HG03139 (cell line): Measurements from ENCODE around the gene UBE2U.

Experiments
- ATAC-seq: cut with Tn5 transposase; IDR thresholded peaks from one replicate; pipeline ENCODE4 v1.9.1; 2021; ENCODE audit not compliant: unreplicated experiment

UBE2U gene

GRCh38 chr1:64291931-64292330 is 88.5 kb downstream of the UBE2U start:
- no peak for ATAC-seq

- no peak for ATAC-seq
Measured at GRCh38 chr1:64292399-64292798, 89.0 kb downstream of the UBE2U start.

- no peak for ATAC-seq
Measured at GRCh38 chr1:64293820-64294219, 90.4 kb downstream of the UBE2U start.

- ATAC-seq = no peak
Measured at GRCh38 chr1:64295136-64295535, 91.7 kb downstream of the UBE2U start.

GRCh38 chr1:64295561-64295960 is 92.1 kb downstream of the UBE2U start:
- ATAC-seq = no peak

- ATAC-seq = no peak
Measured at GRCh38 chr1:64296459-64296858, 93.0 kb downstream of the UBE2U start.

GRCh38 chr1:64302194-64302593 is 98.8 kb downstream of the UBE2U start:
- no peak for ATAC-seq

GRCh38 chr1:64302971-64303370 is 99.5 kb downstream of the UBE2U start:
- no peak for ATAC-seq

- ATAC-seq = no peak
Measured at GRCh38 chr1:64304823-64305222, 101.4 kb downstream of the UBE2U start.

- no peak for ATAC-seq
Measured at GRCh38 chr1:64308866-64309265, 105.4 kb downstream of the UBE2U start.

- ATAC-seq = no peak
Measured at GRCh38 chr1:64309431-64309831, 106.0 kb downstream of the UBE2U start.

GRCh38 chr1:64310760-64311159 is 107.3 kb downstream of the UBE2U start:
- ATAC-seq = no peak

GRCh38 chr1:64312431-64312830 is 109.0 kb downstream of the UBE2U start:
- ATAC-seq = no peak

GRCh38 chr1:64315402-64315801 is 112.0 kb downstream of the UBE2U start:
- no peak for ATAC-seq
